HG02678 (cell line): ENCODE results near the gene BCL2L15.
"Not testable (repeated sequence)": the region's sequence is repeated elsewhere in the genome, so short reads cannot be mapped to it uniquely, and the experiment has no call there.

Experiments
- ATAC-seq: cut with Tn5 transposase; IDR thresholded peaks from one replicate; pipeline ENCODE4 v1.9.1; 2021; ENCODE audit warnings: mild to moderate bottlenecking, moderate library complexity; ENCODE audit not compliant: unreplicated experiment

The BCL2L15 gene

DNA sequence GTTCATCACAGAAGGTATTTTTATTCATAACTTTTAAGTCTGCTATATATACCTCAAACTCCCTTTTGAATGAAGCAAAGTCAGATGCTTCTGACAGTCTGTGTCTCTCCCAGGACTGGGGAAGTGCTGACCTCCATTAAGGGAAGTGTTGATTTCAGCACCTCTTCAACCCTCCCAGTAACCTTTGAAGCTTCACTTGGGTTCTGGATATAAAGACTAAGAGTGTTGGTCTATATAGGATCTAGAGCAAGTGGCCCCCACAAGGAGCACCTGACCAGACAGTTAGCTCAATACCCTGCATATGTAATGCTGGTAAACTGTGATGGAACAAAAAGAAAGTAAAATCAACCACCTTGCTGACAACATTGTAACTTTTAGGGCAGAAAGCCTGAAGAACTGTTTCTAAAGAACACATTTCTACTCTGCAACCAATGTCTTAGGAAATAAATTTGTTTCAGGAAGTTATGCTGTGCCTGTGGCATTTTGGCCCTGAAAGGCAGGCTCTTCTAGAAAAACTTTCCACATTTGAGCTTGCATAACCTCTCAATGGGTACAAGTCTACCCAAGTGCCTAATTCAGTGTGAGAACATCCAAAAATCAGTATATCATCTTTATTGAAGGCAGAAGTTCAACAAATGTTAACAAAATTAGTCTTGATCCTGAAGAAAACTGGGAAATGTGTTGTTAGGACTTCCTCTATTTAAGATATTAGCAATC lies 15.0 kb downstream of the BCL2L15 start:
- peak; percentile 6 for ATAC-seq

DNA sequence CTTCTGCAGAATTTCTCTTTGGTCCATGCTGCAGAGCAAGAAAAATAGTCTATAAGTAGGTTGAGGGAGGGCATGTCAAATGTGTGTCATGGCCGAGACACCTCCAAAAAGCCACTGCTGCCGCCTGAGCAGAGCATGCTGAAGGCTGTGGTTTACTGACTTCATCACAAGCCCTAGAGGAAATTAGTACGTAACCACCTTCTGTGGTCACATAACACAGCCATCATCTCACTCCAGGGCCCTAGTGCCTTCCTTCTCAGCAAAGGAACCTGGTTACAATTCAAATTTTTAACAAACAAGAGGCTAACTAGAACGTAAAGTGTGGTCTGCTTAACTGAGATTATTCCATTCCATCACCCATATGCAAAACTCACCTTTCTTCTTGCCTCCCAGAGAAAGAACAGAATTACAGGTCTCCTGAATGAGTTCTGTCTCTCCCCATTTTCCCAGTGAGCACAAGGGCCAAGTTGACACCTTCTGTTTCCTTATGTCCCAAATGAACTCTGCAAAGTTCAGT lies 15.7 kb downstream of the BCL2L15 start, which contains the start of gene PTPN22:
Gene PTPN22, minus strand, starts transcription at position 116 of the 517 bp plus-strand sequence.
- peak; percentile 92 for ATAC-seq

DNA sequence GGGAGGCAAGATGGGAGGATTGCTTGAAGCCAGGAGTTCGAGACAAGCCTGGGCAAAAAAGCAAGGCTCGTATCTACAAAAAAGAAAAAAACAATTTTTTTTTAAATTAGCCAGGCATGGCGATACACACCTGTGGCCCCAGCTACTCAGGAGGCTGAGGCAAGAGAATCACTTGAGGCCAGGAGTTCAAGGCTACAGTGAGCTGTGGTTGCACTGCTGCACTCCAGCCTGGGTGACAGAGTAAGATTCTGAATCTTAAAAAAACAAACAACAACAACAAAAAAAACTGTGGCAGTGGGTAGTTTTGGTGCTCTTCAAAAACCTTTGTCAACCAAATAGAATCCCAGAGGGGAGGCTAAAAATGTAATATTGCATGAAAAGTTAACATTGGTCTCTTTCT lies 16.6 kb downstream of the BCL2L15 start:
- ATAC-seq, result no peak

DNA sequence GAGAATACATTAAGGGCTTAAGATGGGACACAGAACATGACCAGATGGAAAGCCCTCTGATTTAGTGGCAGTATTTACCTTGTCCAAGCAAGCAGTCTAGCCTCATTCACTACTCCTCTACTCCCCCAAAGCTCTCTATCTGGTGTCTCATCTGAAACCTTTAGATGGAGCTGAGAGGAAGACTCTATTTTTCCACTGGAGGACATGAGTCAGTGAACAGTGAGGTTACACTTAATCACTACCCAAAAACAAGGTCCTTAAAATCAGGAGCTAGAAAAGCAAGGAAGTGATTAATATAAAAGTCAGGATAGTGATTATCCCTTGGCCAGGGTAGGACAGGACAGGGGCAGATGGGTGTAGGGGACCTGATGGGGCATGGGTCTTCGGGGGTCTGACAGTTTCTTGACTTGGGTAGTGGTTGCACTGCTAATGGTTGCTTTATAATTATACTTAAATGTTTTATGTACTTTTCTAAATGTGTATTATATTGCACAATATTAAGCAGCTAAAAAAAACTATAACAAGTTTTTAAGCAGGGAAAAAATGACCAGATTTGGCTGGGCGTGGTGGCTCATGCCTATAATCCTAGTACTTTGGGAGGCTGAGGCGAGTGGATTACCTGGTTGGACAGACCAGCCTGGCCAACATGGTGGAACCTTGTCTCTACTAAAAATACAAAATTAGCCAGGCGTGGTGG lies 18.8 kb downstream of the BCL2L15 start:
- ATAC-seq, result no peak

DNA sequence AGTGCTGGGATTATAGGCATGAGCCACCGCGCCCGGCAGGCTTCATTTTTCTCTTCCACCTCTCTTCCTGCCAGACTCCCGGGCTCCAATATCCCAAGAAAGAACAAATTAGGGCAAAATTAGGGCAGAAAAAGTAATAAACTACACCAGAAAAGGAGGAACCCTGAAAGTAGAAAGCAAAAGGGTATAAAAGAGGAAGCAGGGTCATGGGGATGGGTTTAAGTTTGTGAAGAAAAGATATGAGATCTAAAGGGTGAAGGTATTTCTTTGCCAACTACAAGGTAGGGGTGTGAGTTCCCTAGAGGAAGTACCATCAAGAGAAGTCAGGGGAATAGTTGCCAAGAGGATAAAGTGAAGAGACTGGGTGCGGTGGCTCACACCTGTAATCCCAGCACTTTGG lies 25.7 kb downstream of the BCL2L15 start:
- no peak for ATAC-seq

DNA sequence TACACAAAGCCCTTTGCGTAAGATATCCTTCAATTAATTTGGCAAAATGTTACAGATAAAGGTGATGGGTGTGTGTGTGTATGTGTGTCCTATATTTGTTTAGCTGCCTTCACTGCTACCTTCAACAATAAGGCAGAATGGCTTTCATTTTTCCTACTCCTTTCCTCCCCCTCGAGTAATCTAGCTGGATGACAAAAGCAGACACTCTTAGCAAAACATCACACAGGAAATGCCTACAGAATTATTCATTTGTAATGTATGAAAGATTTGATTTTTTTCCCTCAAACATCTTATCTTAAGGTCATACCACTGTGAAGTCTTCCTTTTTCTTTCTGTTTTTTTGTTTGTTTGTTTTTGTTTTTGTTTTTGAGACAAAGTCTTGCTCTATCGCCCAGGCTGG lies 26.5 kb downstream of the BCL2L15 start:
- no peak for ATAC-seq

DNA sequence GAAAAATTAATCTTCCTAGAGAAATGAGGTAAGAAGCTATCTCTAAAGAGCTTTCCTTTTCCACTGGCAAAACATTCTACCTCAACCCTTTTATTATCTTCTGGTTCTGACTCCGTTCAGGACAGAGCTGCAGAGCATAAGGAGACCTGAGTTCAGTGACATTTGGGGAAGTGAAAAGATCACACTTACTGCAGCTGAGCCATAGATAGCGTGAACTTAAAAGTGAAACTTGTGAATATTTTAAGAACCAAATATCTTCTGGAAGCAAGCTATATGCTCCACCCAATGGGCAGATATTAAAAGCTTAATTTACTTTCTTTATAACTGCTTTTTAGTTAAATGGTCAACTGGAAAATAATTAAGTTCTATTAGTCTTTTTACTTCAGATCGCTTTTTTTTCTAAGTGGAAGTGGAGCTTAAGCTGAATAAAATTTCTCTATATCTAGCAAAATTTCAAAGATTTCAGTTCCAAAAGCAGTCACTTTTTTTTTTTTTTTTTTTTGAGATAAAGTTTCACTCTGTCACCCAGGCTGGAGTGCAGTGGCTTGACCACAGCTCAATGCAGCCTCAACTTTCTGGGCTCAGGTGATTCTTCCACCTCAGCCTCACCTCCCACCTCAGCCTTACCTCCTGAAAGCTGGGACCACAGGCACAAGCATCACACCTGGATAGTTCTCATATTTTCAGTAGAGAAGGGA lies 27.8 kb downstream of the BCL2L15 start:
- peak; percentile 90 for ATAC-seq

DNA sequence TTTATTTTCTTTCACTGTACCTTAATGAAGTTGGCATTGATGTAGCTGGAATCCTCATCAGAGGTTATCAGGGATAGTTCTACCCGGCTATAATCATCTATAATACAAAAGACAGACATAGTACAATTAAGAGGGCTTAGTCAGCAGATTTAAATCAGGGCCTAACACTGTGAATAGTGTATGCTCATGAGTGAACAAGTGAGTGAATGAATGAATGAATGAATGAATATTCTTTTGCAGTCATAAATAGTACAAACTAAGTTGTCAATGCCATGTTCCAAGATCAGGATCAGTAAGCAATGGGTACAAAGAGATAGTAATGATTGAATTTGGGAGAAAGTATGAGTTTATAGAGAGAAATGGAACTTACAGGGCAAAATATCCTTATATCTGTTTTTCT lies 28.4 kb downstream of the BCL2L15 start:
- ATAC-seq, result no peak

DNA sequence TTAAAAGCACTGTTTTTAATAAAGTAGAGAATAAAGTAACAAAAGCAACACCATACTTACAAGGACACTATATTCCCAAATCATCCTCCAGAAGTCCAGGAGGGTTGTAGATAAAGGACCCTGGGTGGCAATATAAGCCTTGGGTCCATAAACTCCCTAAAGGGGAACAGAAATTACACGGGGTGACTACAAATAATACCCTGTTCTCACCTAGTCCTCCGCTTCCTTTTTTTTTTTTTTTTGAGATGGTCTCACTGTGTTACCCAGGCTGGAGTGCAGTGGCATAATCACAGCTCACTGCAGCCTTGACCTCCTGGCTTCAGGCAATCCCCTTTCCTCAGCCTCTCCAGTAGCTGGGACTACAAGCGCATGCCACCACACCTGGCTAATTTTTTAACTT lies 29.0 kb downstream of the BCL2L15 start:
- peak; percentile 36 for ATAC-seq

DNA sequence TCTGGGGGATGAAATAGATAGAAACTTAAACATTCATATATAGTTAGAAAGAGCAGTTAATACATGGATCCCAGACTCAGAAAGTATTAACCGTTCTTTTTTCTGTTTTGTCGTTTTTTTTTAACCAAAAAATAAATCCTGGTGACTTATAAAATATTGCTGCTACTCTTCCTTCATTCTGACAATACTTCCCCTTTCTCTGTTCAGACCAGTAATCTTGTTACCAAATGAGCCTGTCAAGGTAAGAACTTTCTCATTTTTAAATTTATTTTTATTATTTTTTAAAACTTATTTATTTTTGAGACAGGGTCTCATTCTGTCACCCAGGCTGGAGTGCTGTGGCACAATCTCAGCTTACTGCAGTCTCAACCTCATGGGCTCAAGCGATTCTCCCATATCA lies 29.6 kb downstream of the BCL2L15 start:
- no peak for ATAC-seq

DNA sequence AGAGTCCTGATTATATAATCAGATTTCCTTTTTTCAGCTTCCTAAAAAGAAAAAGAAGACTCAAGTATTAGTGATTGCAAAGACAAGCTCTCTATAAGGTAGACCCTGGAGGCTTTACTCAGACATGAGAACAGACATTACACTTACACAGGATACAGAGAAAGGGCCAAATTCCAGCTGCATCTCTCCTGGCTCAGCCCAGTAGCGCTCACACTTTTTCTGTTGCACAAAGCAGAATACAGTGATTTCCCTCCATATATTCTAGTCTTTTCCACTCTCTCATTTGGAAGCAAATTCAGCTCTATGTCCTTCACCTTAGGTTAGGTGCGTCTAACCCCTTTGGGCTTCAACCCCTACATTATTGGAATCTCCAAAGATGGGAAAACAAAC lies 31.0 kb downstream of the BCL2L15 start:
- no peak for ATAC-seq

DNA sequence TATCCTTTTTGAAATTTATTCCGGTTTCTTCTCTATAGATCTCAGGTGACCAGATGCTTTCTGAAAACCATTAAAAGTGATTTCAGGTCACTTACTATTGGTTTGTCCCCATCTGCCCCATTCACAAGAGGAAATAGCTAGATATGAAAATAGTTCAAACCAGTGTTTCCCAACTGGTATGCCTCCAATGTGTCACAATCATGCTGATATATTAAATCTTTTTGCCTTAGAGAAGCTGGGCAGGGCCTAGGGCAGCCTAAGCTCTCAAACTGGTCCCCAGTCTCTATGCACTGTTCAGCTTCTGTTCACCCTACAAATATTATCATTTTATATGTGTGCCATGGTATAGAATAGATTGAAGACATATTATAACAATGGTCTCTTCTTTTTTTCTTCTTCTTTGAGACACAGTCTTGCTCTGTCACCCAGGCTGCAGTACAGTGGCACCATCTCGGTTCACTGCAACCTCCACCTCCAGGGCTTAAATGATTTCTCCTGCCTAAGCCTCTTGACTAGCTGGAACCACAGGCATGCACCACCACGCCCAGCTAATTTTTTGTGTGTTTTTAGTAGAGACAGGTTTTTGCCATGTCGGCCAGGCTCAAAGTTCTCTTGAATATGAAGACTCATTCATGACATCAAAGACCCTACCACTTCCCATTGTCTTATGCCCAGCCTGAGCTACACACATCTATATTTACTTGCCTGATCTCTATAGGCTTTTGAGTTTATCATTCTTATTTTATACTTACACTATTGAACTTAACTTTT lies 31.6 kb downstream of the BCL2L15 start:
- no peak for ATAC-seq

DNA sequence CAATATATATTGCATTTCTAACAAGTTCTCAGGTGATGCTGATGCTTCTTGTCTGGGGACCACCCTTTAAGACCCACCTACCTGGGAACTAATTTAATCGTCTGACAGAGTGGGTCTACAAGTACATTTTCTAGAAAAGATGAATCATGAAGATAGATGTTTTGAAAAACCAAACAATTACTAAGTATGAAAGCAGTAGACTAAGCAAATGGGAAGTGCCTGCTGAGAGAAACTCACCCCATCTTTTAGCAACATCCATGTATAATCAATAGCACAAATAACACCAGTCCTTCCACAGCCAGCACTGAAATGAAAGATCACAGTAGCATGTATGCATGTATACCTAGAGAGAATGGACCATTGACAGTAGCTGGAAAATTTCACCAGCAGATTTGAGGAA lies 33.1 kb downstream of the BCL2L15 start:
- no peak for ATAC-seq

DNA sequence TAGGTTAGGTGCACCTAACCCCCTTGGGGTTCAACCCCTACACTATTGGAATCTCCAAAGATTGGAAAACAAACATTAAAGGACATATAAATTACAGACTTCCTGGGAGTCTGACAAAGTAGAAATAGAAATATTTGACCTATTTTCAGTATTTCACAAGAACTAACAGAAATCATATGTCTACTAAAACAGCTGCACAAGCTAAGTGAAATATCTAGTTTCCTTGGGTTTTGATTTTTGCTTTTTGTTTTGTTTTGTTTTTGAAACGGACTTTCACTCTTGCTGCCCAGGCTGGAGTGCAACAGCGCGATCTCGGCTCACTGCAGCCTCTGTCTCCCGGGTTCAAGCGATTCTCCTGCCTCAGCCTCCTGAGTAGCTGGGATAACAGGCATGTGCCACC lies 34.7 kb downstream of the BCL2L15 start:
- not testable (repeated sequence) for ATAC-seq

DNA sequence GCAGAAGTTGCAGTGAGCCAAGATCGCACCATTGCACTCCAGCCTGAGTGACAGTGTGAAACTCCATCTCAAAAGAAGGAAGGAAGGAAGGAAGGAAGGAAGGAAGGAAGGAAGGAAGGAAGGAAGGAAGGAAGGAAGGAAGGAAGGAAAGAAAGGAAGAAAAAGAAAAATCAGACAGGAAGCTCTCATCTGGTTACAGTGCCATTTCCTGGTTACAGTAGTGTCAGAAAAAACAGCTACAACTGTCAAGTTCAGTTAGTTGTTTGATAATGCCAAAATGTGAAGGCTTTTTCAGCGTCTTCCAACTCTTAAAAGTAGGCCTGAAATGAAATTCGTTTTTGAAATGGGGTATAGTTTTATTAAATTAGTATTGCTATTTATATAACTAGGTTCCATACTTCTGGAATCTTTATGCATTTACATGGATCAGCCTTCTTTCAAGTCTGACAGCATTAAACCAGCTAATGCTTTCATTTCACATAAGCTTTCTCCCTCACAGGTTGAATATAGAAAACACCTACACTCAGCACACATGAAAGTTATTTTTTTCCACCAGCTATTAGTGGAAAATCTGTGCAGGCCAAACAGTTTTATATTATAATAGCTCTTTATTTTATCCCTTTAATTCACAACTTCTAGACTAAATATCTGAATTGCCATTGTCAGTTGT lies 37.1 kb downstream of the BCL2L15 start:
- ATAC-seq, result no peak

DNA sequence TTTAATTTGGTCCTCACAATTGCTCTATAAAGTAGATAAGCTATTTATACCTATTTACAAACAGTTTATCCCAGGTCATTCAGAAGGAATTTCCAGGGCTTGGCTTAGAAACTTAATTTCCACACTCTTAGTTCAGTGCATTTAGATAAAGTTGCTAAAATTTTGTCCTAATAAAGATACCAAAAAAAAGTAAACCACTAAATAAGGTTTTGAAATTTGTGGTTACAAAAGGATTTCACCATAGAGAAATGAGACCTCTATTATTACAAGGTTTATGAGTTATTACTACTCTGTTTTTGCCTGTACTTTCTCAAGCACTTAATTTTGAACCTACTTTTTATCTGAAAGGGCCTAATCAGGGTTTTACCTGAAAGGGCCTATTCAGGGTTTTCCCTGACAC lies 38.3 kb downstream of the BCL2L15 start:
- no peak for ATAC-seq

DNA sequence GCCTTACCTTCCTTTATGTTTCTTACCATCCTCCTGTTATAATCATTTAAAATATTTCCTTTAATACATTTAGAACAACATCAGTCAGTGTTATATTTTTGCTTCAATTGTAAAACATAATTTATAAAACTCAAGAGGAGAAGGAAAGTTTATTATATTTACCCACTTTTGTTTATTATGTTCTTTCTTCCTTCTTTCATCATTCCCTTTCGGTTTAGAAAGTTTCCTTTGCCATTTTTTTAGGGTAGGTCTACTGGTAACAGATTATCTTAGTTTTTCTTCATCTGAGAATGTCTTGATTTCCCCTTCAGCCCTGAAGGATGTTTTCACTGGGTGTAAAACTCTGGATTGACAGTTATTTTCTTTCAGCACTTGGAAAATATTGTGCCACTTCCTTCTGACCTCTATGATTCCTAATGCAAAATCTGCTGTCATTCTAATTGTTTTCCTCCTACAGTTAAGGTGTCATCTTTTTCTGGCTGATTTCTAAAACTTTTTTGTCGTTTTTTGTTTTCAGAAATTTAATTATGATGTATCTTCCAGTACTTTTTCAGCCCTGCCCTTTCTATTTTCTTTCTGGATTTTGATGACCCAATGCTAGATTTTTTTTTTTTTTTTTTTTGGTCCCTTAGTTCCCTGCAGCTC lies 40.9 kb downstream of the BCL2L15 start:
- ATAC-seq, result no peak

DNA sequence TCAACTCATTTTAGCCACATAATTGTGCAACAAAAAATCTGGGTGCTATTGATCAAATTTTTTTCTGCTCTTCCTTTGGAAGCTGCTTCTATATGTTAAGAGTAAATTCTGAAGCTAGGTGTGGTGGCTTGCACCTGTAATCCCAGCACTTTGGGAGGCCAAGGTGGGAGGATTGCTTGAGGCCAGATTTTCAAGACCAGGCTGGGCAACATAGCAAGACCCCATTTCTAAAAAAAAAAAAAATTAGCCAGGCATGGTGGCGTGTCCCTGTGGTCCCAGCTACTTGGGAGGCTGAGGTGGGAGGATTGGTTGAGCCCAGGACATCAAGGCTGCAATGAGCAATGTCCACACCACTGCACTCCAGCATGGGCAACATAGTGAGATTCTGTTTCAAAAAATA lies 50.8 kb downstream of the BCL2L15 start:
- ATAC-seq, result no peak

DNA sequence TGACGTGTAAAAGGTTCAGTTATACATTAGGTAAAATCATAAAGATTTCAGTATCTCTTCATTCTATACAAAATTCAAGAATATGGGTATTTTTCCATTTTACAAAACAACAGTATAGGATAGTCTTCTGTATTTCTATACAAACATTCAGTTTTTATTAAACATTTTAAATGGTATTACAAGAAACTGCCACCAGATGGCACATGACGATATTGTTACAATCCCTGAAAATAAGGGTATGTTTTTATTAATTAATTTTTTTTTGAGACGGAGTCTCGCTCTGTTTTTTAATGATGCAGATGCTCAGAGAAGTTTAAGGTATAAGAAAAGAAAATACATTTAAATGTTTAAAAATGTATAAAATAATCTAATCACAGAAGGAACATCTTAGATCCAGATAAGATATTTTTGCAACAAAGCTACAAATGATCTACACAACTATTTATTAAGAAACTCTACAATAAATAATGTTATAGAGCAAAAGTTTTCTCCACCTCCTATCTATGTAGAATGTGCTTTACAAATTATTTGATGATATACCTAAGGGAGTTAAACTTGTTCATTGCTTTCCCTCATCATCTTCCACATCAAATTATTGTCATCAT lies 51.6 kb downstream of the BCL2L15 start:
- ATAC-seq, result no peak

DNA sequence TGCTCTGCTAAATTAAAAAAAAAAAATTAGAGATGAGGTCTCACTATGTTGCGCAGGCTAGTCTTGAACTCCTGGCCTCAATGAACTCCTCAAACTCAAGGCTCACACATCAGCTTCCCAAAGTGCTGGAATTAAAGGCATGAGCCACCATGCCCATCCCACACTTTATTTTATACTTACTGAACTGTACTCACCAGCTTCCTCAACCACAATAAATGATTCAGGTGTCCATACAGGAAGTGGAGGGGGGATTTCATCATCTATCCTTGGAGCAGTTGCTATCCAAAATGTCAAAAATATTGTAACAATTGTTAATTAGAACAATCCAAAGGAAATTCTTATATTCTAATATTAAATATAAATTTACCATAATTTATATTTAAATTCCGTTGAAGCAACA lies 52.7 kb downstream of the BCL2L15 start:
- no peak for ATAC-seq
